Esophagus (tissue), 2 donors: ENCODE measurements around the gene PLIN3. TPM values are rescaled to one million over a fixed set of nuclear protein-coding genes. Genes with fewer than 3 reads are reported as not detected.
A peak's percentile ranks its signal among the peaks of the same experiment; 100 is the strongest.
"Not testable (repeated sequence)": the region's sequence is repeated elsewhere in the genome, so short reads cannot be mapped to it uniquely, and the experiment has no call there.

Source experiments
- H3K27ac ChIP-seq, 2 donors: one replicate each; pipeline ENCODE4 v1.5.1; 2013; ENCODE audit warnings: low read depth in 2 of 2, mild to moderate bottlenecking in 2 of 2, inconsistent platforms in 1 of 2, low read length in 1 of 2, moderate library complexity in 1 of 2
- H3K27me3 ChIP-seq, 2 donors: one replicate each; pipeline ENCODE4 v1.6.1; 2013; ENCODE audit warnings: low read length in 2 of 2, control low read depth in 1 of 2, mild to moderate bottlenecking in 1 of 2; ENCODE audit not compliant: insufficient read depth in 2 of 2, control insufficient read depth in 1 of 2
- H3K36me3 ChIP-seq, 2 donors: one replicate each; pipeline ENCODE4 v1.6.1; 2013; ENCODE audit warnings: low read length in 1 of 2; ENCODE audit not compliant: control insufficient read depth in 2 of 2, insufficient read depth in 2 of 2
- H3K4me1 ChIP-seq, 2 donors: one replicate each; pipeline ENCODE4 v1.6.1; 2013; ENCODE audit warnings: low read length in 1 of 2; ENCODE audit not compliant: control insufficient read depth in 2 of 2, insufficient read depth in 2 of 2
- H3K4me3 ChIP-seq, 2 donors: one replicate each; pipeline ENCODE4 v1.5.1; 2013; ENCODE audit warnings: low read length in 2 of 2, mild to moderate bottlenecking in 2 of 2, low read depth in 1 of 2, moderate library complexity in 1 of 2
- H3K9me3 ChIP-seq, 2 donors: one replicate each; pipeline ENCODE4 v1.6.1; 2013; ENCODE audit warnings: mild to moderate bottlenecking in 2 of 2, low read depth in 1 of 2, low read length in 1 of 2, moderate library complexity in 1 of 2; ENCODE audit not compliant: control insufficient read depth in 2 of 2, insufficient read depth in 1 of 2
- WGBS, 2 donors: extraction: QIAGEN DNeasy Blood & Tissue Kit; methylation state at CpG; one replicate each; pipeline ENCODE4 v1.1.7; 2013; 5-methylcytosine and 5-hydroxymethylcytosine counted together
- polyA plus RNA-seq, 2 donors: library from polyadenylated mRNA; stranded (reverse); fragments of 200-250 nt; gene quantifications; one replicate each; pipeline ENCODE4 v1.2.3, GENCODE V29; 2013
- donor health status: healthy with polysubstance abuse.
- donor health status: Bipolar disorder and iron deficiency.

Gene PLIN3
- polyA plus RNA-seq, 2 donors = 96.5 to 142 TPM

DNA sequence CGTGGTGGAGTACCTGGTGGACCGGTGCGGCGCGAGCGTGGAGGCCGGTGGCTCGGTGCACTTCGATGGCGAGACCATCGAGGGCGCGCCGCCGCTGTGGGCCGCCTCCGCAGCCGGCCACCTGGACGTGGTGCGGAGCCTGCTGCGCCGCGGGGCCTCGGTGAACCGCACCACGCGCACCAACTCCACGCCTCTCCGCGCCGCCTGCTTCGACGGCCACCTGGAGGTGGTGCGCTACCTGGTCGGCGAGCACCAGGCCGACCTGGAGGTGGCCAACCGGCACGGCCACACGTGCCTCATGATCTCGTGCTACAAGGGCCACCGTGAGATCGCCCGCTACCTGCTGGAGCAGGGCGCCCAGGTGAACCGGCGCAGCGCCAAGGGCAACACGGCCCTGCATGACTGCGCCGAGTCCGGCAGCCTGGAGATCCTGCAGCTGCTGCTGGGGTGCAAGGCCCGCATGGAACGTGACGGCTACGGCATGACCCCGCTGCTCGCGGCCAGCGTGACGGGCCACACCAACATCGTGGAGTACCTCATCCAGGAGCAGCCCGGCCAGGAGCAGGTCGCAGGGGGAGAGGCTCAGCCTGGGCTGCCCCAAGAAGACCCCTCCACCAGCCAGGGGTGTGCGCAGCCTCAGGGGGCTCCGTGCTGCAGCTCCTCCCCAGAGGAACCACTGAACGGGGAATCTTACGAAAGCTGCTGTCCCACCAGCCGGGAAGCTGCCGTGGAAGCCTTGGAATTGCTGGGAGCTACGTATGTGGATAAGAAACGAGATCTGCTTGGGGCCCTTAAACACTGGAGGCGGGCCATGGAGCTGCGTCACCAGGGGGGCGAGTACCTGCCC is 75.2 kb downstream of the PLIN3 start:
- peak overlapping the region; percentile 92 for H3K27ac ChIP-seq
- not testable (repeated sequence) for H3K27me3 ChIP-seq, H3K9me3 ChIP-seq
- H3K4me1 ChIP-seq = peaks cover 0 to 21% of the 10 kb centered on the region in 2 donors
- peak overlapping the region; percentile 83 to 95 for H3K4me3 ChIP-seq
- H3K36me3 ChIP-seq = peaks cover 6 to 13% of the 10 kb centered on the region in 2 donors
- WGBS, 2 donors = 7 to 8% methylated on average over 74 to 75 of the region's 75 CpGs

DNA sequence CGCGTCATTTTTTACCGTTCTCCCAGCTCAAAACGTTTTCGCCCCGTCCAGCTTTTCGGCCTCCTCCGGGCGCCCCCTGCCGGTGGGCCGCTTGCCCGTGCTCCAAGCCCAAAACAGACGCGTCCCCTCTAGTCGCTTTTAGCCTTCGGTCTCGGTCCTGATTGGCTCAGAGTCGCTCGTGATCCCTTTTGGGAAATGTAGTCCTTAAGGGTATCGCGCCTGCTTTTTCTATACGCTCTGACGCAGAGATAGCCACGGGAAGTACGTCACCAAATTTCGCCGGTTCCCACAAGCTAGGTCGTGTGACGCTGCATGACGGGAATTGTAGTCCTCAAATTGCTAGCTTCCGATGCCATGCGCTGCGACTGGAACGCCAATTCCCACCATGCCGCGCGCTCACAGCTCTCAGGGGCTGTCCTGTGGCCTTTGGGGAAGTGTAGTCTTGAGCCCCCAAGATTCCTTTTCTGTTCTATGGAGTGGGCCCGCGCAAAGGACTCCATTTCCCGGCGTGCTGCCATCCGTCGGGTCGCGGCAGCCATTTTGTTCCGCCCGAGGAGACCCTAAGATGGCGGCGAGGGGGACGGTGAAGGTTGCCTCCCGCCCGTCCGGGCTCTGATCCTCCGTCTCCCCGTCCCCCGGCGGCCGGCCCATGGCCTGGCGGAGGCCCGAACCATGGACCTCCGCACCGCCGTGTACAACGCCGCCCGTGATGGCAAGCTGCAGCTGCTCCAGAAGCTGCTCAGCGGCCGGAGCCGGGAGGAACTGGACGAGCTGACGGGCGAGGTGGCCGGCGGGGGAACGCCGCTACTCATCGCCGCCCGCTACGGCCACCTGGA is 76.1 kb downstream of the PLIN3 start, which contains the start of gene FEM1A:
TSS of gene FEM1A (plus strand) at position 552 of the 836 bp plus-strand sequence. CDS start at position 673, 121 bp downstream.
- Histone ChIP-seq H3K27ac (peak within 1 kb of the TSS; percentile 92), H3K4me3 (peak within 1 kb of the TSS; percentile 83 to 95), H3K9me3 (no peaks in the 10 kb centered on the region), H3K4me1 (peaks cover 0 to 21% of the 10 kb centered on the region in 2 donors), H3K36me3 (peaks cover 1 to 13% of the 10 kb centered on the region in 2 donors), H3K27me3 (no peaks in the 10 kb centered on the region)
- 0 to 1% methylated on average over 75 to 80 of the region's 80 CpGs for WGBS, 2 donors

Other genes starting within 250 kb of the PLIN3 start
- gene TNFAIP8L1, start 228.2 kb downstream of the PLIN3 start, polyA plus RNA-seq = 1 to 10 TPM; 4.2 to 4.7 TPM
- 10 to 100 TPM; 22.9 to 67.5 TPM for gene MYDGF, start 197.3 kb downstream of the PLIN3 start, polyA plus RNA-seq
- gene DPP9, start 143.8 kb downstream of the PLIN3 start, polyA plus RNA-seq = 10 to 100 TPM; 24.3 to 29.2 TPM
- gene FEM1A, start 75.9 kb downstream of the PLIN3 start, polyA plus RNA-seq = 1 to 10 TPM; 5.2 to 6.1 TPM
- gene TICAM1, start 36.0 kb downstream of the PLIN3 start, polyA plus RNA-seq = 10 to 100 TPM; 40.8 to 50.4 TPM
- under 1 TPM; 0.08 to 0.31 TPM for gene ARRDC5, start 35.2 kb upstream of the PLIN3 start, polyA plus RNA-seq
- gene UHRF1, start 41.8 kb upstream of the PLIN3 start, polyA plus RNA-seq = 1 to 10 TPM; 7.8 to 10.0 TPM
- gene KDM4B, start 101.4 kb upstream of the PLIN3 start, polyA plus RNA-seq = 10 to 100 TPM; 10.7 to 26.7 TPM